ENCODE results near the gene HJURP.

DNA sequence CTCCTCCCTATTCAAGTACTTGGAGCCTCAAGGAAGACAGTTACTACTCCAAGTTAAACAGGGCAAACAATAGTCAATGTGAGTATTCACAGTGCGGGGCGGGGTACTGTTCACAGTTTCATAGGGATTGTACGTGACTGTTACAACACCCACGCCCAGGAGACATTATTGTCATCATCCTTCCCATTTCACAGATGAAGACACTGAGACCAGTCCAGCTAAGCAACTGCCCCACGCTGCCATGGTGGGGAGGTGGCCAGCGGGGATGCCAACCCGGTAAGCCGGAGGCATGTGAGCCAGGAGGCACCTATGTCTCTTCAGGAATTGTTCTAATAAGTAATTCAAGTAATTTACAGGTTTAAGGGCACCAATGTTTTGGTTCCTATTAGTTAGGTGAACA is 982 bp downstream of the HJURP start:
- TF ChIP-seq CTCF (IDR thresholded peaks at IDR 0.05; ENCODE audit: insufficient read depth, low read length) = no peak
- TF ChIP-seq, protein P1, sequence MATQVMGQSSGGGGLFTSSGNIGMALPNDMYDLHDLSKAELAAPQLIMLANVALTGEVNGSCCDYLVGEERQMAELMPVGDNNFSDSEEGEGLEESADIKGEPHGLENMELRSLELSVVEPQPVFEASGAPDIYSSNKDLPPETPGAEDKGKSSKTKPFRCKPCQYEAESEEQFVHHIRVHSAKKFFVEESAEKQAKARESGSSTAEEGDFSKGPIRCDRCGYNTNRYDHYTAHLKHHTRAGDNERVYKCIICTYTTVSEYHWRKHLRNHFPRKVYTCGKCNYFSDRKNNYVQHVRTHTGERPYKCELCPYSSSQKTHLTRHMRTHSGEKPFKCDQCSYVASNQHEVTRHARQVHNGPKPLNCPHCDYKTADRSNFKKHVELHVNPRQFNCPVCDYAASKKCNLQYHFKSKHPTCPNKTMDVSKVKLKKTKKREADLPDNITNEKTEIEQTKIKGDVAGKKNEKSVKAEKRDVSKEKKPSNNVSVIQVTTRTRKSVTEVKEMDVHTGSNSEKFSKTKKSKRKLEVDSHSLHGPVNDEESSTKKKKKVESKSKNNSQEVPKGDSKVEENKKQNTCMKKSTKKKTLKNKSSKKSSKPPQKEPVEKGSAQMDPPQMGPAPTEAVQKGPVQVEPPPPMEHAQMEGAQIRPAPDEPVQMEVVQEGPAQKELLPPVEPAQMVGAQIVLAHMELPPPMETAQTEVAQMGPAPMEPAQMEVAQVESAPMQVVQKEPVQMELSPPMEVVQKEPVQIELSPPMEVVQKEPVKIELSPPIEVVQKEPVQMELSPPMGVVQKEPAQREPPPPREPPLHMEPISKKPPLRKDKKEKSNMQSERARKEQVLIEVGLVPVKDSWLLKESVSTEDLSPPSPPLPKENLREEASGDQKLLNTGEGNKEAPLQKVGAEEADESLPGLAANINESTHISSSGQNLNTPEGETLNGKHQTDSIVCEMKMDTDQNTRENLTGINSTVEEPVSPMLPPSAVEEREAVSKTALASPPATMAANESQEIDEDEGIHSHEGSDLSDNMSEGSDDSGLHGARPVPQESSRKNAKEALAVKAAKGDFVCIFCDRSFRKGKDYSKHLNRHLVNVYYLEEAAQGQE (IDR thresholded peaks at IDR 0.05; ENCODE audit: insufficient replicate concordance, low read depth) = no peak
- TF ChIP-seq GABPA (IDR thresholded peaks at IDR 0.05; ENCODE audit: low read depth) = no peak
- no peak for TF ChIP-seq POLR2AphosphoS5 (IDR thresholded peaks at IDR 0.05; ENCODE audit: low read depth)
